CD4-positive, alpha-beta T cell treated with Interferon gamma for 1 hour (primary cell): Measurements from ENCODE around the gene PIP5K1A.

Experiments used
- DNase-seq: peaks from one replicate; pipeline ENCODE4 v3.0.0-alpha.2; 2020

The PIP5K1A gene

GRCh38 chr1:151289080-151289935, 91.0 kb downstream of the PIP5K1A start:
- no peak for DNase-seq

GRCh38 chr1:151289991-151290708, 91.8 kb downstream of the PIP5K1A start:
- no peak for DNase-seq

- DNase-seq: peak; percentile 7
Observed at GRCh38 chr1:151290709-151291303, 92.5 kb downstream of the PIP5K1A start.

GRCh38 chr1:151292207-151293030, 94.1 kb downstream of the PIP5K1A start:
- DNase-seq: peak; percentile 11

- no peak for DNase-seq
Observed at GRCh38 chr1:151293093-151293492, 94.7 kb downstream of the PIP5K1A start.

GRCh38 chr1:151294742-151295462, 96.5 kb downstream of the PIP5K1A start:
- no peak for DNase-seq
